ENCODE measurements around the gene ARL1. TPM values are rescaled to one million over a fixed set of nuclear protein-coding genes. Genes with fewer than 3 reads are reported as not detected.
"Not testable (repeated sequence)": the region's sequence is repeated elsewhere in the genome, so short reads cannot be mapped to it uniquely, and the experiment has no call there.

ARL1 gene
- total RNA-seq, 2 donors from 2014 or later, result 52.4 to 58.7 TPM

- Histone ChIP-seq H3K4me3 (no peak overlapping the region), H3K36me3 (replicated peaks in 1 of 2; ENCODE audit: insufficient read depth in 1 of 2, low read depth in 2 of 2) (no peaks in the 10 kb centered on the region), H3K27me3 (no peaks in the 10 kb centered on the region), H3K27ac (no peak overlapping the region), H3K9me3 (no peaks in the 10 kb centered on the region), H3K4me1 (no peaks in the 10 kb centered on the region)
- DNase-seq (no peak), ATAC-seq (no peak)
- intact Hi-C loops (cut with DNase I), result no loop called here
- TF ChIP-seq POLR2A (IDR thresholded peaks at IDR 0.05) (no peak), CTCF (IDR thresholded peaks at IDR 0.05) (no peak)
These were observed 28.6 kb upstream of the ARL1 start for GRCh38 chr12:101436136-101436535.

- no peaks in the 10 kb centered on the region for H3K9me3 ChIP-seq
- no peak overlapping the region for H3K4me3 ChIP-seq
- WGBS, 2 donors, result 60 to 62% methylated on average over 2 of the region's 2 CpGs
- TF ChIP-seq POLR2A (IDR thresholded peaks at IDR 0.05), result no peak
- no peak for TF ChIP-seq CTCF (IDR thresholded peaks at IDR 0.05)
- no peak overlapping the region for H3K27ac ChIP-seq
- ATAC-seq (no peak), DNase-seq (no peak)
- H3K4me1 ChIP-seq, result no peaks in the 10 kb centered on the region
- H3K36me3 ChIP-seq (replicated peaks in 1 of 2; ENCODE audit: insufficient read depth in 1 of 2, low read depth in 2 of 2), result no peaks in the 10 kb centered on the region
- intact Hi-C loops (cut with DNase I), result no loop called here
- H3K27me3 ChIP-seq, result no peaks in the 10 kb centered on the region
These were observed 22.9 kb upstream of the ARL1 start for GRCh38 chr12:101430456-101430855.

DNA sequence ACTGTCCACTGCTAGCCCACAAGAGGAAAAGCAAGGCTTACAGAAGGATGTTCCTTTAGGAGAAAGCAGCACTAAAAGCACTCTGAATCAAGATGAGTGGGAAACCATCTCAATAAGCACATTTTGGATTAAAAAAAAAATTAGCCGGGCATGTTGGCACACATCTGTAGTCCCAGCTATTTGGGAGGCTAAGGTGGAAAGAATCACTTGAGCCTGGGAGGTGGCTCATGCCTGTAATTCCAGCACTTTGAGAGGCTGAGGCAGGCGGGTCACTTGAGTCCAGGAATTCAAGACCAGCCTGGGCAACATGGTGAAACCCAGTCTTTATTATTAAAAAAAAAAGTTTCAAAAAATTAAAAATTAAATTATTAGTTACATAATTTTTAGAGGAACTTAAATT is 17.0 kb upstream of the ARL1 start:
- Histone ChIP-seq H3K9me3 (no peaks in the 10 kb centered on the region), H3K27ac (no peak overlapping the region), H3K4me3 (no peak overlapping the region), H3K4me1 (no peaks in the 10 kb centered on the region), H3K36me3 (replicated peaks in 1 of 2; ENCODE audit: insufficient read depth in 1 of 2, low read depth in 2 of 2) (no peaks in the 10 kb centered on the region), H3K27me3 (no peaks in the 10 kb centered on the region)
- intact Hi-C loops (cut with DNase I), result no loop called here
- TF ChIP-seq CTCF (IDR thresholded peaks at IDR 0.05) (no peak), POLR2A (IDR thresholded peaks at IDR 0.05) (no peak)
- DNase-seq, result no peak
- no peak for ATAC-seq
- 75 to 83% methylated on average over 2 of the region's 2 CpGs for WGBS, 2 donors

DNA sequence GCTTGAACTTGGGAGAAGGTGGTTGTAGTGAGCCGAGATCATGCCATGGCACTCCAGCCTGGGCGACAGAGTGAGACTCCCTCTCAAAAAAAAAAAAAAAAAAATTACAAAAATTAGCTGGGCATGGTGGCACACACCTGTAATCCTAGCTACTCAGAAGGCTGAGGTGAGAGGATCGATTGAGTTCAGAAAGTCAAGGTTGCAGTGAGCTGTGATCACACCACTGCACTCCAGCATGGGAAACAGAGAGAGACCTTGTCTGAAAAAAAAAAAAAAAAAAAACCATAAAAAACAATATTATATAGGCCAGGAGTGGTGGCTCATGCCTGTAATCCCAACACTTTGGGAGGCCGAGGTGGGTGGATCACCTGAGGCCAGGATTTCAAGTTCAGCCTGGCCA is 14.5 kb upstream of the ARL1 start:
- DNase-seq; ATAC-seq; H3K4me1 ChIP-seq; H3K27ac ChIP-seq; intact Hi-C loops (cut with DNase I); H3K4me3 ChIP-seq; H3K27me3 ChIP-seq; H3K9me3 ChIP-seq; H3K36me3 ChIP-seq (replicated peaks in 1 of 2; ENCODE audit: insufficient read depth in 1 of 2, low read depth in 2 of 2): not testable (repeated sequence)
- 73 to 92% methylated on average over 4 of the region's 4 CpGs for WGBS, 2 donors

- TF ChIP-seq POLR2A (IDR thresholded peaks at IDR 0.05), result no peak
- TF ChIP-seq CTCF (IDR thresholded peaks at IDR 0.05), result no peak
- intact Hi-C loops (cut with DNase I), result no loop called here
- Histone ChIP-seq H3K4me1 (no peaks in the 10 kb centered on the region), H3K36me3 (replicated peaks in 1 of 2; ENCODE audit: insufficient read depth in 1 of 2, low read depth in 2 of 2) (no peaks in the 10 kb centered on the region), H3K4me3 (no peak overlapping the region), H3K9me3 (no peaks in the 10 kb centered on the region), H3K27ac (no peak overlapping the region), H3K27me3 (no peaks in the 10 kb centered on the region)
- DNase-seq (no peak), ATAC-seq (no peak)
- 78 to 87% methylated on average over 1 of the region's 1 CpG for WGBS, 2 donors
These were observed 7.7 kb upstream of the ARL1 start for GRCh38 chr12:101415228-101415627.
